Upper lobe of right lung (tissue), 1 donor: Measurements from ENCODE around the gene FMNL2. TPM values are rescaled to one million over a fixed set of nuclear protein-coding genes. Genes with fewer than 3 reads are reported as not detected.
A peak's percentile ranks its signal among the peaks of the same experiment; 100 is the strongest.

Source experiments
- ATAC-seq: fragments of 200-7000 bp; cut with Tn5 transposase; one replicate; pipeline ENCODE4 v1.9.1; 2020; ENCODE audit warnings: mild to moderate bottlenecking, moderate library complexity
- DNase-seq: peaks from one replicate; pipeline ENCODE4 v3.0.0-alpha.2; 2020
- H3K27ac ChIP-seq: fragments of 200-600 bp; one replicate; pipeline ENCODE4 v1.8.0; 2022
- H3K27me3 ChIP-seq: fragments of 200-600 bp; one replicate; pipeline ENCODE4 v1.8.0; 2022; ENCODE audit warnings: mild to moderate bottlenecking
- H3K36me3 ChIP-seq: fragments of 200-600 bp; one replicate; pipeline ENCODE4 v1.8.0; 2022
- H3K4me1 ChIP-seq: fragments of 200-600 bp; one replicate; pipeline ENCODE4 v1.8.0; 2022
- H3K4me3 ChIP-seq: fragments of 200-600 bp; one replicate; pipeline ENCODE4 v1.8.0; 2022; ENCODE audit warnings: mild to moderate bottlenecking
- H3K9me3 ChIP-seq: fragments of 200-600 bp; one replicate; pipeline ENCODE4 v1.8.0; 2022
- intact Hi-C: fragments of 100-400 bp; cut with DNase I; formaldehyde crosslinking; loops from one replicate; pipeline ENCODE4 v1.11.0; 2022
- total RNA-seq: library from RNA; stranded (reverse); fragmentation: NEBNext Ultra II Directional; extraction: Animal tissue kit (Norgen Biotek cat#: 25700); gene quantifications from one replicate; pipeline ENCODE4 v1.2.1, GENCODE V29; 2021
- TF ChIP-seq, protein P1 (sequence below): fragments of 200-600 bp; IDR thresholded peaks from one replicate; pipeline ENCODE4 v1.8.0; 2022; ENCODE audit warnings: antibody characterized with exemption
- donor health status: DM: no; HTN: yes; CAD: no; lungs with severe emphysema.

FMNL2 gene
- total RNA-seq, 1 donor from 2014 or later: 69.5 TPM

DNA sequence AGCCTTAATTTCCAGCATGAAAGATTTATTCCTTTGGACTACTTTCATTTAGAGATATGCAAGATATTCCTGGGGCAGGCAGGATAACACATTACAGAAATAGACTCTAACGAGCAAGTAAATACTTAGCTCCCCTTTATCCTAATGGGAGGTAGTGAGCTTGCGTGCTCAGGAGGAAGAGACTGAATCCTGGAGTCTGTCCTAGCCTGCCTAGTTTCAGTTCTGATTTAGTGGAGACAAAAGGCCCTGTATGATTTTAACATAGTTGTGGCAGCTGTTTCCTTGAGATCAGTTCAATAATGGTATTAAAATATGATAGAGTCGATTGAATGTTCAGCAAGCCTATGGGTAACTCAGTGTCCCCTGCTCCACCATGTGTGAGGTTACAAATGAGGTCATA lies 109.5 kb downstream of the FMNL2 start:
- peak; percentile 29 for ATAC-seq
- H3K36me3 ChIP-seq: no peaks in the 10 kb centered on the region
- peaks cover 20% of the 10 kb centered on the region for H3K4me1 ChIP-seq
- intact Hi-C loops: no loop called here
- no peaks in the 10 kb centered on the region for H3K9me3 ChIP-seq
- TF ChIP-seq, protein P1, sequence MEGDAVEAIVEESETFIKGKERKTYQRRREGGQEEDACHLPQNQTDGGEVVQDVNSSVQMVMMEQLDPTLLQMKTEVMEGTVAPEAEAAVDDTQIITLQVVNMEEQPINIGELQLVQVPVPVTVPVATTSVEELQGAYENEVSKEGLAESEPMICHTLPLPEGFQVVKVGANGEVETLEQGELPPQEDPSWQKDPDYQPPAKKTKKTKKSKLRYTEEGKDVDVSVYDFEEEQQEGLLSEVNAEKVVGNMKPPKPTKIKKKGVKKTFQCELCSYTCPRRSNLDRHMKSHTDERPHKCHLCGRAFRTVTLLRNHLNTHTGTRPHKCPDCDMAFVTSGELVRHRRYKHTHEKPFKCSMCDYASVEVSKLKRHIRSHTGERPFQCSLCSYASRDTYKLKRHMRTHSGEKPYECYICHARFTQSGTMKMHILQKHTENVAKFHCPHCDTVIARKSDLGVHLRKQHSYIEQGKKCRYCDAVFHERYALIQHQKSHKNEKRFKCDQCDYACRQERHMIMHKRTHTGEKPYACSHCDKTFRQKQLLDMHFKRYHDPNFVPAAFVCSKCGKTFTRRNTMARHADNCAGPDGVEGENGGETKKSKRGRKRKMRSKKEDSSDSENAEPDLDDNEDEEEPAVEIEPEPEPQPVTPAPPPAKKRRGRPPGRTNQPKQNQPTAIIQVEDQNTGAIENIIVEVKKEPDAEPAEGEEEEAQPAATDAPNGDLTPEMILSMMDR: no peak
- no peak for DNase-seq
- no peaks in the 10 kb centered on the region for H3K27me3 ChIP-seq
- H3K4me3 ChIP-seq: no peak overlapping the region
- no peak overlapping the region for H3K27ac ChIP-seq

DNA sequence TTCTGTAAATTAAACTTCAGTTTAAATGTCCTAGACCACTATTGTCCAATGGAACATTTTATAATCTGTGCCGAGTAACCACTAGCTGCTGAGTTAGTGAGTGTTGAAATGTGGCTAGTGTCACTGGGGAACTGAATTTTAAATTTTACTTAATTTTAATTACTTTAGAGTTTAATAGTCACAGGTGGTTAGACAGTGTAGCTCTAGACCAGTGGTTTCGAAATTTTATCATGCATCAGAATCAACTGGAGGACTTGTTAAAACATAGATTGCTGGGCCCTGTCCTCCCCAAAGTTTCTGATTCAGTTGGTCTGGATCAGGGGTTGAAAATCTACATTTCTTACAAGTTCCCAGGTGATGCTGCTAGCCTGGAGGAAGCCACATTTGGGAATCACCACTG lies 110.4 kb downstream of the FMNL2 start:
- Histone ChIP-seq H3K27me3 (no peaks in the 10 kb centered on the region), H3K4me1 (peaks cover 18% of the 10 kb centered on the region), H3K36me3 (no peaks in the 10 kb centered on the region), H3K4me3 (no peak overlapping the region), H3K9me3 (no peaks in the 10 kb centered on the region), H3K27ac (no peak overlapping the region)
- TF ChIP-seq, protein P1: no peak
- no peak for ATAC-seq
- DNase-seq: no peak
- intact Hi-C loops: no loop called here

DNA sequence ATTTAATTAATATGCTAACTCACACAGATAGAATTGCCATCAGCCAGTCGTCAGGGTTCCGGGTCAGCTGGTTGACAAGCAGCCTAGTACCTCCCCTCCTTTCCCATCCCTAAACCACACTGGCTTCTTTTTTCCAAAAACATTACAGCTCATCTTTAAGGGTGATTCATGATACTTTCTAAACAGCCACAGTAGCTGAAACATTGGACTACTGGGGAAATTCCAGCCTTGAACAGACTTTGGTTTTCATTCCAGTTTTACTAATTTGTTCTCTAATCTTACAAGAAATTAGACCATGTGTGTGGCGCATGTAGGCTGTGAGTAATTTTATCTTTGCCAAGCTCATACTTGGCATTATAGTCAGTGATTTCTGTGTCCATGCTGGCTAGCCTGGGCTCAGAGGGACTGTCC lies 110.8 kb downstream of the FMNL2 start:
- Histone ChIP-seq H3K9me3 (no peaks in the 10 kb centered on the region), H3K27me3 (no peaks in the 10 kb centered on the region), H3K36me3 (no peaks in the 10 kb centered on the region), H3K27ac (no peak overlapping the region), H3K4me1 (peaks cover 16% of the 10 kb centered on the region), H3K4me3 (no peak overlapping the region)
- DNase-seq (no peak), ATAC-seq (no peak)
- TF ChIP-seq, protein P1: no peak
- intact Hi-C loops: no loop called here

DNA sequence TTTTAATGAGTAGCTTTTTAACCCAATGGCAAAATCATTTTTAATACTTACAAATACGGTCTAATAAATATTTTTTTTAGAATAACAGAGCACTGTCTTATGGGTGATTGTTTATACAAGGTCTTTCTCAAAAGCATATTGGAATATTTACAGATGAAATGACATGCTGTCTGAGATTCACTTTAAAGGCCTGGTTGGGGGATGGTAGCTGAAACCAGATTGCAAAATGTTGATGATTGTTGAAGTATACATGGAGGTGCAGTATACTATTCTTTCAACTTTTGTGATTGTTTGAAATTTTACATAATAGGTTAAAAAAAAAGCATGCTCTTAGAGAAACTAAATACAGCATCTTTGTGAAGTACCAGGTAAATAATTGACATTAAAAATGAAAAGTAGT lies 111.2 kb downstream of the FMNL2 start:
- TF ChIP-seq, protein P1: no peak
- intact Hi-C loops: no loop called here
- no peak overlapping the region for H3K4me3 ChIP-seq

DNA sequence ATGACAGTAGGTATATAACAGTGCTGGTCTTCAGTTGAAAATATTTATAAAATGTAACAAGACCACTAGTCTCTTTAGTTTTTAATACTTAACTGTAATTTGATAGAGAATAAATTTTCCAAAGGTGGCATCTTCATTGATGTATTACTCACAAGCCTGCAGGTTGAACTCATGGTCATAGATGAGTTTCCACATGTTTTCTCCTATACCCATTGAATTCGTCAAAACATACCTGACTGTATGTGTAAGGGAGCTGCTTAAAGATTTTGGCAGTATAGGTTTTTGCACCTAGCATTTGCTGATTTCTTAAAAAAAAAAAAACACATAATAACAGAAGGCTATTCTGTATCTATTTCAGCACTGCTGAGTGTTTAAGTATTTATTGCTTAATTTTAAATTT lies 112.9 kb downstream of the FMNL2 start:
- Histone ChIP-seq H3K4me3 (no peak overlapping the region), H3K36me3 (no peaks in the 10 kb centered on the region), H3K27me3 (no peaks in the 10 kb centered on the region), H3K9me3 (no peaks in the 10 kb centered on the region), H3K4me1 (peaks cover 11% of the 10 kb centered on the region), H3K27ac (no peak overlapping the region)
- DNase-seq (no peak), ATAC-seq (no peak)
- intact Hi-C loops: no loop called here
- TF ChIP-seq, protein P1: no peak

More for the DNA sequence above, 111.2 kb downstream of the FMNL2 start:
- no peak for DNase-seq
- no peaks in the 10 kb centered on the region for H3K27me3 ChIP-seq
- H3K27ac ChIP-seq: no peak overlapping the region
- no peaks in the 10 kb centered on the region for H3K36me3 ChIP-seq
- H3K9me3 ChIP-seq: no peaks in the 10 kb centered on the region
- H3K4me1 ChIP-seq: peaks cover 12% of the 10 kb centered on the region
- ATAC-seq: no peak

DNA sequence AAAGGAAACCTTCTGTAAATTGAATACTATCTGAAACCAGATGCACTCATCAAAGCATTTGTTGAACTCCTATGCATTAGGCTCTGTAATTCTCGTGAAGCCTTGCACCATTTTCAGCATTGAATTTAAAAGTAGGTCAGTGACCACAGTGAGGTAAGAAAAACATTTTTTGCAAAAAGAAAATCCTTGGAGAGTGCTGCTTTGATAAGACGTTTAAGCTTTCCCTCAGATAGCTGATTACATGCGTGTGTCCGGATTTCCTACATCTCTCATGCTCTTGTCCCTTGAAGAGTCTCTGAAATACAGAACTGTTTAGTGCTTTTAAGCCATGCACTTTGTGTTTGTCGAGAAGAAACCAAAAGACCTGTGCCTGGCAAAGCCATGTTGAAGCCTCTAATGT lies 113.6 kb downstream of the FMNL2 start:
- no peak for ATAC-seq
- Histone ChIP-seq H3K36me3 (no peaks in the 10 kb centered on the region), H3K27me3 (no peaks in the 10 kb centered on the region), H3K4me1 (peaks cover 11% of the 10 kb centered on the region), H3K4me3 (no peak overlapping the region), H3K27ac (no peak overlapping the region), H3K9me3 (no peaks in the 10 kb centered on the region)
- intact Hi-C loops: no loop called here
- DNase-seq: no peak
- TF ChIP-seq, protein P1: no peak
